ENCODE data around the gene GRIA4. TPM values are rescaled to one million over a fixed set of nuclear protein-coding genes. Genes with fewer than 3 reads are reported as not detected.
A peak's percentile ranks its signal among the peaks of the same experiment; 100 is the strongest.

Gene GRIA4
- total and polyA plus RNA-seq, 4 donors, result 49.0 to 206 (median 104) TPM

DNA sequence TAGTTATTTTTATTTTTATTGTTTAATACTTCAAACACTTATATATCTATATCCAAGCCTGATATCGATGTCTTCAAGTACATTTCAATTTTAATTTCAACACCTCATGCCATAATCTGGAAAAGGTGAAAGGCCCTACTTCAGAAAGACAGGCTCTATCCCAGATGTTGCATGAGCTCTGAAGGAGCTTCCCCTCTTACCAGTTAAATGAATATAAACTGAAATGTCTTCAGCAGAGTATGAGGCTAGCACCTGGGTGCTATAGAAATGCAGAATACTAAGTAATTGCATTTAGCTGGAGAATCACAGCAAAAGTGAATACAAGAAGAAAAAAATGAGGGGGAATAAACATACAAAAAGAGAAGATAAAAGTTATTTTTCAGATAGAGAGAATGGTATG is 11.5 kb upstream of the GRIA4 start:
- Histone ChIP-seq H3K4me3 (ENCODE audit: low read depth, low read length) (no peak overlapping the region), H3K9me3 (ENCODE audit: control insufficient read depth, insufficient read depth, low read length) (no peaks in the 10 kb centered on the region), H3K27ac (ENCODE audit: low read depth, low read length) (no peak overlapping the region), H3K36me3 (ENCODE audit: control insufficient read depth, insufficient read depth, low read length) (no peaks in the 10 kb centered on the region), H3K4me1 (ENCODE audit: control insufficient read depth, insufficient read depth, low read length) (no peaks in the 10 kb centered on the region), H3K27me3 (ENCODE audit: control insufficient read depth, insufficient read depth, low read length) (no peaks in the 10 kb centered on the region)
- WGBS (ENCODE audit: insufficient coverage), result no CpG with 5 or more reads among the region's 1 CpG
- DNase-seq (ENCODE audit: low read depth in 4 of 6, low spot score in 6 of 6), result no peak

DNA sequence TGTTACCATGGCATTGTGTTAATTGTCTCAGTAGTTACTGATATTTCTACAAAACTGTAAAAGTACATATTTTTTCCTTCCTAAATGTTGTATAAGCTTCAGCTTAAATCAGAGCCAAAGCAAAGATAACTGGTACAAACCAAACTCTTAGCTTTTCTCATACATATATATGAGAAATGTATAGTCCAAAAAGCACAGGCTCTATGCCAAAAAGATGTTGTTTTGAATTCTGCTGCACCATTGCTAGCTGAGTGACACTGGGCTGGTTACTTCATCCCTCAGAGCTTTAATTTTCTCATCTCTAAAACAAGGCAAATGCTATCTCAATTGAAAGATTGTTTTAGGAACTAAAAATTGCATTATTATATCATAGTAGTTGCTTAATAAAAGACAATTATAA is 6.7 kb upstream of the GRIA4 start:
- Histone ChIP-seq H3K4me3 (ENCODE audit: low read depth, low read length) (no peak overlapping the region), H3K4me1 (ENCODE audit: control insufficient read depth, insufficient read depth, low read length) (no peaks in the 10 kb centered on the region), H3K27me3 (ENCODE audit: control insufficient read depth, insufficient read depth, low read length) (no peaks in the 10 kb centered on the region), H3K36me3 (ENCODE audit: control insufficient read depth, insufficient read depth, low read length) (no peaks in the 10 kb centered on the region), H3K27ac (ENCODE audit: low read depth, low read length) (no peak overlapping the region), H3K9me3 (ENCODE audit: control insufficient read depth, insufficient read depth, low read length) (no peaks in the 10 kb centered on the region)
- DNase-seq (ENCODE audit: low read depth in 4 of 6, low spot score in 6 of 6), result peak in 1 of 6 donors; percentile 77

DNA sequence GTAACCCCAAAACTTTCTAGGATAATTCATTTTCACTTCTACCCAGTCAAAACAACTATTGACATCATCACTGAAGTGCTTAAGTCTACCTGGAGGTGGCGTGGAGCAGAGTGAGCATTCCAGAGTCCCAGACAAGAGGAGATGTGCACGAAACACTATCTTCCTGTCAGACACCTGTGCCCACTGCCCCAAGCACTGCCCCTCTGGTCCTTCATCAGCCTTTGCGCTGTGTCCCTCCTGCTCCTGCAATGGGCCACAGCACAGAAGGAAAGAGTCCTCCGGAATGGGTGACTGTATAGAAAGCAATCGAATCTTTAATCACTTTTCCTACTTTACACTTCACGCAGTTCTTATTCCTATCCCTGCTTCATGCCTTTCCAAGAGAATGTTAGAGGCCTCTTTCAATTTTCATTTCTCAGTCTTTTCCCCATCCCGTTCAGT is 512 bp upstream of the GRIA4 start:
- Histone ChIP-seq H3K27me3 (ENCODE audit: control insufficient read depth, insufficient read depth, low read length) (peaks cover 2% of the 10 kb centered on the region), H3K4me3 (ENCODE audit: low read depth, low read length) (peak overlapping the region; percentile 75), H3K27ac (ENCODE audit: low read depth, low read length) (peak overlapping the region; percentile 90), H3K36me3 (ENCODE audit: control insufficient read depth, insufficient read depth, low read length) (no peaks in the 10 kb centered on the region), H3K4me1 (ENCODE audit: control insufficient read depth, insufficient read depth, low read length) (peaks cover 15% of the 10 kb centered on the region), H3K9me3 (ENCODE audit: control insufficient read depth, insufficient read depth, low read length) (no peaks in the 10 kb centered on the region)
- DNase-seq (ENCODE audit: low read depth in 4 of 6, low spot score in 6 of 6), result peak in 4 of 6 donors; percentile 46 to 90 (median 68)
- WGBS (ENCODE audit: insufficient coverage), result 17% methylated on average over 5 of the region's 7 CpGs

DNA sequence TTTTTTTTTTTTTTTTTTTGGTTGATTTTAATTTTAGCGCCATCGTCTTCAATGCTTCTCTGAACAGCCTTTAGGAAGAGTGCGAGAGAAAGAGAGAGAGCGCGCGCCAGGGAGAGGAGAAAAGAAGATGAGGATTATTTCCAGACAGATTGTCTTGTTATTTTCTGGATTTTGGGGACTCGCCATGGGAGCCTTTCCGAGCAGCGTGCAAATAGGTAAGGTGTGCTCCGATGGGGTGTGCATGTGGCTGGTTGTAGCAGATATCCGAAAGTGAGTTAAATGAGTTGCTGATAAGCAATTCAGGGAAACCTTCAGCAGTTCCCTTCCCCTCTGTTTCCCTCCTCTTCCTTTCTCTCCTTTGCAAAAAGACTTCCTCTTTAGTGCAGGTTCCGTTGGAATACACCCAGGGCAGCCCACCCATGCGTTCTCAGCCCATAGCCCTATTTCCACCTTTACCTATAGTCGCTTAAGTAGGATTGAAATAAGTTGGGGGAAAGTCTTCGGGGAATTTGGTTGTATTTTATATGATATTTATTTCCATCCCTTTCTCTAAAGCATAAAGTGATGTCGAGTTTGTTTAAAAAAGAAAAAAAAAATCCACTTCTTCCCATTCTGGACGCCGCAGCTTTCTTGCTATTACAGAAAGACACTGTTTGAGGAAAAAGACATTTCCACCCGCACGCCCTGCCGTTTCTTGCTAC is 1.1 kb downstream of the GRIA4 start:
- H3K27me3 ChIP-seq (ENCODE audit: control insufficient read depth, insufficient read depth, low read length), result peaks cover 2% of the 10 kb centered on the region
- H3K9me3 ChIP-seq (ENCODE audit: control insufficient read depth, insufficient read depth, low read length), result no peaks in the 10 kb centered on the region
- peak overlapping the region; percentile 90 for H3K27ac ChIP-seq (ENCODE audit: low read depth, low read length)
- peaks cover 15% of the 10 kb centered on the region for H3K4me1 ChIP-seq (ENCODE audit: control insufficient read depth, insufficient read depth, low read length)
- H3K36me3 ChIP-seq (ENCODE audit: control insufficient read depth, insufficient read depth, low read length), result no peaks in the 10 kb centered on the region
- DNase-seq (ENCODE audit: low read depth in 4 of 6, low spot score in 6 of 6), result peak in 1 of 6 donors; percentile 54
- H3K4me3 ChIP-seq (ENCODE audit: low read depth, low read length), result peak overlapping the region; percentile 75
- WGBS (ENCODE audit: insufficient coverage), result 0% methylated on average over 12 of the region's 21 CpGs

DNA sequence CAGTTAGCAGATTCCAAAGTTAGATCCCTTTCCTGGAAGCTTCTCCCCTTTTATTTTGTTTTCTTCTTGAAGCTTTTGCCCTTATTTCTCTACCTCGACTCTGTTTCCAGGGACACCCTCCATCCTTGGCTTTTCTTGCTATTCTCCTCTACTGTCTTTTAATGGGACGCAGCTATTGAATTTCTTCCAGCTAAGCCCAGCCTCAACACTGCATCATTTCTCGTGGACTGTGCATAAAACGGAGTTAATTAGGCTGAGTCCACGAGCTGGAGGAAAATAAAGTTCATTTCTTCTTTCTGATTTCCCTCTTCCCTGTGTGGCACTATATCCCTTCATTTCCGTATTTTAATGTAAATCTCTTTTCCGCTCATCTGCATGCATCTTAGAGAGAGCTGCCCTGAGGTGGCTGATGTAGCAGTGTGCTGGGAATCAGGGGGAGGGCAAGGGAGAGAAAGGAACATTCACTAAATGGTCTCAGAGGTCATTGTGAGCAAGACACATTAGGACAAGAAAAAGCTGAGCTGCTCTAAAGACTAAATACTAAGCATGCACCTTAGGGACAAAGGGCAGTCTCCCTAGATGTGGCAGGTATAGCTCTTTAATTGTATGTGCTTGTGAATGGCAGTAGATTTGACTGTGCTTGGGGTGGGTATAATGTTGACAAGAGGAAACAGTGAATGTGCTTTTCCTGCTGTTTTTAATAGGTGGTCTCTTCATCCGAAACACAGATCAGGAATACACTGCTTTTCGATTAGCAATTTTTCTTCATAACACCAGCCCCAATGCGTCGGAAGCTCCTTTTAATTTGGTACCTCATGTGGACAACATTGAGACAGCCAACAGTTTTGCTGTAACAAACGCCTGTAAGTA is 1.9 kb downstream of the GRIA4 start:
- no peaks in the 10 kb centered on the region for H3K36me3 ChIP-seq (ENCODE audit: control insufficient read depth, insufficient read depth, low read length)
- no peaks in the 10 kb centered on the region for H3K9me3 ChIP-seq (ENCODE audit: control insufficient read depth, insufficient read depth, low read length)
- DNase-seq (ENCODE audit: low read depth in 4 of 6, low spot score in 6 of 6), result peak in 3 of 6 donors; percentile 67 to 80 (median 73)
- H3K27ac ChIP-seq (ENCODE audit: low read depth, low read length), result peak overlapping the region; percentile 90
- 24% methylated on average over 3 of the region's 12 CpGs for WGBS (ENCODE audit: insufficient coverage)
- peaks cover 15% of the 10 kb centered on the region for H3K4me1 ChIP-seq (ENCODE audit: control insufficient read depth, insufficient read depth, low read length)
- peaks cover 2% of the 10 kb centered on the region for H3K27me3 ChIP-seq (ENCODE audit: control insufficient read depth, insufficient read depth, low read length)
- peak overlapping the region; percentile 75 for H3K4me3 ChIP-seq (ENCODE audit: low read depth, low read length)

DNA sequence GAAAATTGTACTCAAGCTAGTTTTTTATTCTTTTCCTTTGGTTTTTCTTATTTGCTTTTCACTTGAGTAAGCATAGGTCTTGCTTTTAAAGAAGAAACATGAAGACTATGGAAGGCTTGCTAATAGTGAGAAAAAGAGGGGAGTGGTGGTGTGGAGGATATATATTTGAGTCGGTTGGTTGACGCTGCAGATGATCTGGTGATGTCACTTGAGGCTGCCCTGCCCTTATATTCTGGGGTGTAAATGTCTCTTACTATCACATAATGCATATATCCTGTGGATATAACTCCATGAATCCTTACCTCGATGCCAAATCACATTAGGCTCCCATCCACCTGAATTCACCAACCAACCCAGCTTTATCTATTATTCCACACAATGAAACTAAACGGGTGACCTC is 2.9 kb downstream of the GRIA4 start:
- Histone ChIP-seq H3K4me3 (ENCODE audit: low read depth, low read length) (peak overlapping the region; percentile 75), H3K9me3 (ENCODE audit: control insufficient read depth, insufficient read depth, low read length) (no peaks in the 10 kb centered on the region), H3K36me3 (ENCODE audit: control insufficient read depth, insufficient read depth, low read length) (no peaks in the 10 kb centered on the region), H3K27me3 (ENCODE audit: control insufficient read depth, insufficient read depth, low read length) (peaks cover 2% of the 10 kb centered on the region), H3K4me1 (ENCODE audit: control insufficient read depth, insufficient read depth, low read length) (peaks cover 15% of the 10 kb centered on the region), H3K27ac (ENCODE audit: low read depth, low read length) (peak overlapping the region; percentile 90)
- peak in 3 of 6 donors; percentile 41 to 84 (median 44) for DNase-seq (ENCODE audit: low read depth in 4 of 6, low spot score in 6 of 6)
- WGBS (ENCODE audit: insufficient coverage), result 22% methylated on average over 1 of the region's 4 CpGs

DNA sequence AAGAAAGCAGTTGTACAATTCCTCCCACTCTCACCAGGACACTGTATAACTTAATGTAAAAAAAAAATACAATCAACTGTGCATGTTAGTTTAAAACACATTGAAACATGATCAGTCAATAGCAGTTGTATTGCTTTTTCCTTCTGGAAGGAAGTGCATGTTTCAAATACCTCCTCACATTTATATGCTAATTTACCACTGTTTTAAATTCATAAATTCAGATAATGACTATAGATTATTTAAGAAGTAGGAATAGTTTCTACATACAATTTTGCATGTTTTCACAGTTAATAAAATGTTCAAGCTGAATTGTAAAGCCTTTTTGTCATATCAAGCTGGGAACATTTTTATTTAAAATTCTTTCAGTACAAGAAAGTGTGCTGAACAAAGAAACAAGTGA is 3.3 kb downstream of the GRIA4 start:
- H3K9me3 ChIP-seq (ENCODE audit: control insufficient read depth, insufficient read depth, low read length), result no peaks in the 10 kb centered on the region
- peaks cover 2% of the 10 kb centered on the region for H3K27me3 ChIP-seq (ENCODE audit: control insufficient read depth, insufficient read depth, low read length)
- peak overlapping the region; percentile 75 for H3K4me3 ChIP-seq (ENCODE audit: low read depth, low read length)
- H3K27ac ChIP-seq (ENCODE audit: low read depth, low read length), result peak overlapping the region; percentile 90
- peaks cover 15% of the 10 kb centered on the region for H3K4me1 ChIP-seq (ENCODE audit: control insufficient read depth, insufficient read depth, low read length)
- no peaks in the 10 kb centered on the region for H3K36me3 ChIP-seq (ENCODE audit: control insufficient read depth, insufficient read depth, low read length)
- no peak for DNase-seq (ENCODE audit: low read depth in 4 of 6, low spot score in 6 of 6)

DNA sequence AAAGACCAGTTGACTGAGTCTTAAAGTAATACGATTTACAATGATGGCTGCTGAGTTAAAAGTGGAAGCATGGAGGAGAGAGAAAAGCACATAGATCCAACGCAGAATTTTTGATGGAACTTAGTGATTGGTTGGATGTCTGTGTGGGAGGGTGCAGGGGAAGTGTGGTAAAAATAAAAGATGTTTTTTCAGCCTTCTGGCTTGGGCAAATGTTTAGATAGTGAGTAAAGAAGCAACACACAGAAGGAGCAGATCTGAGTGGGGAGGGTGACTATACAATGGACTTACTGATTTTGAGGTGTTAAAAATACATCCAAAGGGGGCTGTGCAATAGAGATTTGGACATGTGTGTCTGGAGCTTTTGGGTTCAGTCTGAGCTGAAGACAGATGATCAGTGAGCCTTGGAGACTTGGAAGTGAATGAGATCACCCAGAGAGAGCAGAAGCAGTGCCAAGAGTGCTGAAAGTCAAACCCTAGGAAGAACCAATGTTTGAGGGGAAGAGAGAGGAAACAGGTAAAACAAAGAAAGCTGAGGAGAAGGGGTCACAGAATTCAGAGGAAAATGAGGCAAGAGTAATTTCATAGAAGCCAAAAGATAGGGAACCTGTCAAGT is 8.6 kb downstream of the GRIA4 start:
- no peaks in the 10 kb centered on the region for H3K36me3 ChIP-seq (ENCODE audit: control insufficient read depth, insufficient read depth, low read length)
- no peaks in the 10 kb centered on the region for H3K9me3 ChIP-seq (ENCODE audit: control insufficient read depth, insufficient read depth, low read length)
- no peaks in the 10 kb centered on the region for H3K27me3 ChIP-seq (ENCODE audit: control insufficient read depth, insufficient read depth, low read length)
- DNase-seq (ENCODE audit: low read depth in 4 of 6, low spot score in 6 of 6), result peak in 1 of 6 donors; percentile 20
- no peaks in the 10 kb centered on the region for H3K4me1 ChIP-seq (ENCODE audit: control insufficient read depth, insufficient read depth, low read length)
- H3K27ac ChIP-seq (ENCODE audit: low read depth, low read length), result no peak overlapping the region
- WGBS (ENCODE audit: insufficient coverage), result 79% methylated on average over 2 of the region's 2 CpGs
- no peak overlapping the region for H3K4me3 ChIP-seq (ENCODE audit: low read depth, low read length)

DNA sequence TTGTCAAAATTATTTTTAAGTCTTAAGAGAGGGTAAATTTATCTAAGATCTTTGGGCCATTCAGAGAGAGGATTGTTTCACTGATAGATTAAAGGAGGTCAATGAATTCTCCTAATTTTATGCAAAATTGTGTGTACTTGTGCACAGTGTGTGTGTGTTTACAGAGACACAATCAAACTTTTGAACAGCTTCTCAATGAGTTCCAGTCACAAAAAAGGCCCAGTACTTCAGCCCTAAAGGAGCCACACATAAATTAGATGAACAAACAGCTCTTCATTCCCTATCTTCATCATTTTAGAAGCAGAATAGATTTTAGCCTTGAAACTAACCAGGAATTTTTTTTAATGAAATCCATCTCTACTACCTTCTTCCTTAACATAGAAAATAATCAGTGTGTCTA is 9.7 kb downstream of the GRIA4 start:
- H3K36me3 ChIP-seq (ENCODE audit: control insufficient read depth, insufficient read depth, low read length), result no peaks in the 10 kb centered on the region
- H3K4me3 ChIP-seq (ENCODE audit: low read depth, low read length), result no peak overlapping the region
- no peak overlapping the region for H3K27ac ChIP-seq (ENCODE audit: low read depth, low read length)

More for the DNA sequence above, 9.7 kb downstream of the GRIA4 start:
- no peaks in the 10 kb centered on the region for H3K27me3 ChIP-seq (ENCODE audit: control insufficient read depth, insufficient read depth, low read length)
- no peaks in the 10 kb centered on the region for H3K9me3 ChIP-seq (ENCODE audit: control insufficient read depth, insufficient read depth, low read length)
- peak in 1 of 6 donors; percentile 29 for DNase-seq (ENCODE audit: low read depth in 4 of 6, low spot score in 6 of 6)
- no peaks in the 10 kb centered on the region for H3K4me1 ChIP-seq (ENCODE audit: control insufficient read depth, insufficient read depth, low read length)

Data from spinal cord (tissue), 10 donors.